GM19438 (cell line): ENCODE results near the gene MOSPD3.
"Not testable (repeated sequence)": the region's sequence is repeated elsewhere in the genome, so short reads cannot be mapped to it uniquely, and the experiment has no call there.

Experiments
- ATAC-seq: cut with Tn5 transposase; IDR thresholded peaks from one replicate; pipeline ENCODE4 v1.9.1; 2021; ENCODE audit warnings: low read depth; ENCODE audit not compliant: unreplicated experiment

Gene MOSPD3

DNA sequence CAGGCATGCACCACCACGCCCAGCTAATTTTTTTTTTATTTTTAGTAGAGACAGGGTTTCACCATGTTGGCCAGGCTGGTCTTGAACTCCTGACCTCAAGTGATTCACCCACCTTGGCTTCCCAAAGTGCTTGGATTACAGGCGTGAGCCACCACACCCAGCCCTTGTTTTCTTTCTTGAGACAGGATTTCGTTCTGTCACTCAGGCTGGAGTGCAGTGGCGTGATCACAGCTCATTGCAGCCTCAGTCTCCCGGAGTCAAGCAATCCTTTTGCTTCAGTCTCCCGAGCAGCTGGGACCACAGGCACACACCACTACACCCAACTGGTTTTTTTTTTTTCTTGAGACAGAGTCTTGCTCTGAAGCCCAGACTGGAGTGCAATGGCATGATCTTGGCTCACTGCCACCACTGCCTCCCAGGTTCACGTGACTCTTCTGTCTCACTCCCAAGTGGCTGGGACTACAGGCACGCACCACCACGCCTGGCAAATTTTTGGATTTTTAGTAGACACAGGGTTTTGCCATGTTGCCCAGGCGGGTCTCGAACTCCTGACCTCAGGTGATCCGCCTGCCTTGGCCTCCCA lies 49.9 kb downstream of the MOSPD3 start:
- ATAC-seq, result not testable (repeated sequence)
